PC-9 (cell line): ENCODE data around the gene TNIK. TPM values are rescaled to one million over a fixed set of nuclear protein-coding genes. Genes with fewer than 3 reads are reported as not detected.

ENCODE experiments used
- BruUV-seq: library from RNA; stranded (reverse); fragments of 400-500 nt; replicated peaks from 2 replicates; lab custom pipeline; 2021; lab: Mats Ljungman, UMichigan
- CTCF ChIA-PET: fragments of 300-600 bp; sonication (Branson Sonifier 250); formaldehyde crosslinking; loops from one replicate; lab custom pipeline; 2022; ENCODE audit warnings: antibody characterized with exemption; lab: Charles Lee
- POLR2A ChIA-PET: fragments of 300-600 bp; sonication (Branson Sonifier 250); formaldehyde crosslinking; loops from one replicate; lab custom pipeline; 2022; ENCODE audit warnings: antibody characterized with exemption; ENCODE audit not compliant: unreplicated experiment; lab: Charles Lee
- DNase-seq, 2 experiments: peaks; one replicate each; pipeline versions ENCODE4 v3.0.0 to v3.0.0-alpha.2; 2015 to 2022; ENCODE audit warnings: mixed read lengths in 1 of 2
- H2AFZ ChIP-seq: fragments of 200-600 bp; sonication (generic); 2 replicates; pipeline ENCODE4 v1.8.1; 2017; ENCODE audit warnings: antibody characterized with exemption
- H3F3A ChIP-seq: fragments of 200-600 bp; sonication (generic); 2 replicates; pipeline ENCODE4 v1.8.1; 2017; ENCODE audit warnings: antibody characterized with exemption, mild to moderate bottlenecking, low read depth; ENCODE audit not compliant: insufficient read depth
- H3K27ac ChIP-seq: fragments of 200-600 bp; sonication (generic); 2 replicates; pipeline ENCODE4 v1.6.1; 2016; ENCODE audit warnings: mixed run types
- H3K27me3 ChIP-seq: fragments of 200-600 bp; sonication (generic); 2 replicates; pipeline ENCODE4 v1.6.1; 2016; ENCODE audit warnings: low read depth, mixed run types; ENCODE audit not compliant: insufficient read depth
- H3K36me3 ChIP-seq: fragments of 200-600 bp; sonication (generic); 2 replicates; pipeline ENCODE4 v1.6.1; 2016; ENCODE audit warnings: low read depth, mixed run types
- H3K4me1 ChIP-seq: fragments of 200-600 bp; sonication (generic); replicated peaks from 2 replicates; pipeline ENCODE4 v1.6.1; 2016; ENCODE audit warnings: mixed run types; ENCODE audit not compliant: insufficient read depth
- H3K4me2 ChIP-seq: fragments of 200-600 bp; sonication (generic); 2 replicates; pipeline ENCODE4 v1.6.1; 2017; ENCODE audit warnings: mixed run types
- H3K4me3 ChIP-seq: fragments of 200-600 bp; sonication (generic); 2 replicates; pipeline ENCODE4 v1.6.1; 2016; ENCODE audit warnings: mixed run types
- H3K79me2 ChIP-seq: fragments of 200-600 bp; sonication (generic); 2 replicates; pipeline ENCODE4 v1.6.1; 2017; ENCODE audit warnings: low read depth, mixed run types
- H3K9me2 ChIP-seq: fragments of 200-600 bp; sonication (generic); 2 replicates; pipeline ENCODE4 v1.8.1; 2017; ENCODE audit warnings: mild to moderate bottlenecking; ENCODE audit not compliant: insufficient read depth
- H3K9me3 ChIP-seq: fragments of 200-600 bp; sonication (generic); 2 replicates; pipeline ENCODE4 v1.8.1; 2016; ENCODE audit warnings: low read depth; ENCODE audit not compliant: insufficient read depth
- H4K20me1 ChIP-seq: fragments of 200-600 bp; sonication (generic); 2 replicates; pipeline ENCODE4 v1.8.1; 2017; ENCODE audit not compliant: insufficient read depth
- CTCF ChIP-seq: fragments of 200-600 bp; sonication (generic); conservative IDR thresholded peaks from 2 replicates; pipeline ENCODE4 v1.6.1; 2017; ENCODE audit warnings: mixed run types, antibody characterized with exemption, mild to moderate bottlenecking, moderate library complexity
- EZH2 ChIP-seq: fragments of 200-600 bp; sonication (generic); IDR thresholded peaks from 2 replicates; pipeline ENCODE4 v1.8.0; 2017; ENCODE audit warnings: antibody characterized with exemption, low read depth
- intact Hi-C: fragments of 100-400 bp; cut with micrococcal nuclease; formaldehyde crosslinking; loops from one replicate; pipeline ENCODE4 v1.10.0; 2022; ENCODE audit not compliant: unreplicated experiment
- total RNA-seq: library from RNA; stranded (reverse); gene quantifications from 2 replicates; pipeline ENCODE4 v1.2.3, GENCODE V29; 2021

Gene TNIK
- total RNA-seq, 1 experiment from 2014 or later, result 30.7 TPM

GRCh38 chr3:171094411-171094810, 365.8 kb downstream of the TNIK start:
- BruUV-seq, result no TSS peak
- Histone ChIP-seq H3K79me2 (no peaks in the 10 kb centered on the region), H3K4me3 (no peak overlapping the region), H3K9me3 (no peaks in the 10 kb centered on the region), H4K20me1 (no peaks in the 10 kb centered on the region), H3K4me1 (peaks cover 10% of the 10 kb centered on the region), H2AFZ (no peak overlapping the region), H3K36me3 (peaks cover 10% of the 10 kb centered on the region; the same call in 1 of the 2 replicates), H3K27ac (no peak overlapping the region), H3K27me3 (no peaks in the 10 kb centered on the region), H3K9me2 (no peaks in the 10 kb centered on the region), H3K4me2 (no peak overlapping the region), H3F3A (0 out of 2 replicates have a peak, but pooled peaks cover 3% of the 10 kb centered on the region)
- TF ChIP-seq CTCF, result no peak
- TF ChIP-seq EZH2, result no peak
- intact Hi-C loops, result no loop called here
- DNase-seq, result no peak
- POLR2A ChIA-PET, result no interaction called here
- CTCF ChIA-PET, result no interaction called here

GRCh38 chr3:171093462-171093861, 366.7 kb downstream of the TNIK start:
- H3K9me3 ChIP-seq, result no peaks in the 10 kb centered on the region
- BruUV-seq, result no TSS peak

GRCh38 chr3:171092467-171092911, 367.7 kb downstream of the TNIK start:
- H3K4me2 ChIP-seq, result no peak overlapping the region

More at GRCh38 chr3:171093462-171093861, 366.7 kb downstream of the TNIK start:
- H3K36me3 ChIP-seq, result peaks cover 10% of the 10 kb centered on the region; the same call in 1 of the 2 replicates
- DNase-seq, result no peak
- H4K20me1 ChIP-seq, result no peaks in the 10 kb centered on the region
- no peaks in the 10 kb centered on the region for H3K79me2 ChIP-seq
- no peak overlapping the region for H3K4me2 ChIP-seq
- POLR2A ChIA-PET, result no interaction called here
- H3K4me3 ChIP-seq, result no peak overlapping the region
- no peaks in the 10 kb centered on the region for H3K9me2 ChIP-seq
- H3K27me3 ChIP-seq, result no peaks in the 10 kb centered on the region
- intact Hi-C loops, result no loop called here
- no peak for TF ChIP-seq EZH2
- TF ChIP-seq CTCF, result no peak
- no peak overlapping the region for H2AFZ ChIP-seq
- CTCF ChIA-PET, result no interaction called here
- H3K4me1 ChIP-seq, result peaks cover 16% of the 10 kb centered on the region
- H3K27ac ChIP-seq, result no peak overlapping the region
- 0 out of 2 replicates have a peak, but pooled peaks cover 3% of the 10 kb centered on the region for H3F3A ChIP-seq

More at GRCh38 chr3:171092467-171092911, 367.7 kb downstream of the TNIK start:
- no peak overlapping the region for H3K4me3 ChIP-seq
- no peak overlapping the region for H3K27ac ChIP-seq
- H3K9me3 ChIP-seq, result no peaks in the 10 kb centered on the region
- ChIA-PET POLR2A (no interaction called here), CTCF (no interaction called here)
- 0 out of 2 replicates have a peak, but pooled peaks cover 3% of the 10 kb centered on the region for H3F3A ChIP-seq
- no peak for DNase-seq
- BruUV-seq, result no TSS peak
- peaks cover 16% of the 10 kb centered on the region for H3K4me1 ChIP-seq
- no peak for TF ChIP-seq EZH2
- no peak for TF ChIP-seq CTCF
- H3K36me3 ChIP-seq, result peaks cover 10% of the 10 kb centered on the region; the same call in 1 of the 2 replicates
- no peaks in the 10 kb centered on the region for H3K9me2 ChIP-seq
- H4K20me1 ChIP-seq, result no peaks in the 10 kb centered on the region
- H2AFZ ChIP-seq, result no peak overlapping the region
- no peaks in the 10 kb centered on the region for H3K79me2 ChIP-seq
- no peaks in the 10 kb centered on the region for H3K27me3 ChIP-seq
- intact Hi-C loops, result no loop called here
